Measurements from ENCODE around the gene CENPM.

- no peak for TF ChIP-seq CTCF (IDR thresholded peaks at IDR 0.05; ENCODE audit: low read depth, low read length)
- no peak for TF ChIP-seq POLR2A (IDR thresholded peaks at IDR 0.05; ENCODE audit: extremely low read depth, insufficient read length)
- no peak for TF ChIP-seq MAX (IDR thresholded peaks at IDR 0.05; ENCODE audit: low read depth, low read length)
These were observed 10.1 kb downstream of the CENPM start for GRCh38 chr22:41936894-41937169.
